Activated CD4-positive, alpha-beta T cell treated with anti-CD3 and anti-CD28 coated beads, Interleukin-2, amount 50 U/mL, for 4 hours (primary cell): ENCODE results near the gene MED12.
A peak's percentile ranks its signal among the peaks of the same experiment; 100 is the strongest.

ENCODE experiments used
- DNase-seq, 2 experiments: peaks; one replicate each; pipeline ENCODE4 v3.0.0-alpha.2; 2020

The MED12 gene

GRCh38 chrX:71107762-71108360 lies 10.5 kb upstream of the MED12 start:
- DNase-seq = no peak

GRCh38 chrX:71109051-71109450 lies 9.3 kb upstream of the MED12 start:
- DNase-seq = no peak

GRCh38 chrX:71111141-71111843 lies 7.1 kb upstream of the MED12 start, which contains the start of gene IL2RG:
Gene IL2RG, minus strand, starts transcription at chrX:71111577. Its CDS starts 38 bp downstream, at chrX:71111539.
- DNase-seq = peak; percentile 62 to 73

- DNase-seq = peak in 1 of 2 experiments; percentile 14
Observed at GRCh38 chrX:71111921-71112431, 6.4 kb upstream of the MED12 start.

- DNase-seq = no peak
Observed at GRCh38 chrX:71117358-71117757, 1.0 kb upstream of the MED12 start.

GRCh38 chrX:71118985-71119535 lies 664 bp downstream of the MED12 start:
- no peak for DNase-seq

GRCh38 chrX:71128166-71128833 lies 9.9 kb downstream of the MED12 start:
- DNase-seq = no peak

DNA sequence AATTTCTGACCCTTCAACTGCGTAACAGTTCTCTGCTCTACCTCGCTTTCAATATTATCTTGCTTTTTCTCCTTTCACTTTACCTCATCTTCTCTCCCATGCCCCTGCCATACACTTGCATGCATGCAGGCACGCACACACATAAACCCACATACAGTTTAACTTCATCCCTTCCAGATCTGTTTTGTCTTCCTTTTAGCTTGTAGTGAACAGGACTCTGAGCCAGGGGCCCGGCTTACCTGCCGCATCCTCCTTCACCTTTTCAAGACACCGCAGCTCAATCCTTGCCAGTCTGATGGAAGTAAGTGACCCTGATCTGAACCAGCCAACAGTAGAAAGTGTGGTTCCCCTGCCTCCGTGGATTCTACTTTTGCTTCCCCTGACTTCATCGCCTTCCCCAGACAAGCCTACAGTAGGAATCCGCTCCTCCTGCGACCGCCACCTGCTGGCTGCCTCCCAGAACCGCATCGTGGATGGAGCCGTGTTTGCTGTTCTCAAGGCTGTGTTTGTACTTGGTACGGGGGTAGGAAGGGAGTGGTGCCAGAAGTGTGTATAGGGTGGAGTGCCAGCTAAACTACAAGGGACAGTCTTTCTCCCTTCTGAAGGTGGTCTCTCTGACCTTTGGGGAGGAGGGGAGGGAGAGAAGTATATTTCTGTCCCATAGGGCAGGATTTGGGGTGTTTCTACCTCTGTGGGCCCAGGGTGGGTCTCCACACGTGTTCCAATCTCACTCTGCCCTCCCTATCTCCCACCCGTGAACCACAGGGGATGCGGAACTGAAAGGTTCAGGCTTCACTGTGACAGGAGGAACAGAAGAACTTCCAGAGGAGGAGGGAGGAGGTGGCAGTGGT lies 10.7 kb downstream of the MED12 start:
- peak; percentile 72 to 73 for DNase-seq

DNA sequence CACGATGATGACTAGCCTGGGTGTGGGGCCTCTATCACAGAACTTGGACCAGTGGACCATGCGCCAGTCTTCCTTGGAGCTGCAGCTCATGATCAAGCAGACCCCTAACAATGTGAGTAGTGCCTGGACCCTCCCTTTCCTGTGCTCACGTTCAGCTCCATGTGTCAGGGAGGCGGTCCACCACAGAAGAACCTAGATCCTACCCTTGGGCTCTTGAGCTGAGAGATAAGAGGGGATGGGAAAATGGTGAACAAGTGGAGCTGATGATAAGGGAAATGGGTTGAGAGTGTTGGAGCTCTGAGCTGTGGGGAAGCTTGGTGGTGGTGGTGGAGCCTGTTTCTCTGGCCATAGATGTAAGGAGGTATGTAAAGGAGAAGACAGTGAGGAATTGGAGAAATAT lies 13.1 kb downstream of the MED12 start:
- DNase-seq = no peak

- no peak for DNase-seq
Observed at GRCh38 chrX:71140440-71140839, 22.0 kb downstream of the MED12 start.

GRCh38 chrX:71143508-71143907 lies 25.1 kb downstream of the MED12 start:
- DNase-seq = no peak

DNA sequence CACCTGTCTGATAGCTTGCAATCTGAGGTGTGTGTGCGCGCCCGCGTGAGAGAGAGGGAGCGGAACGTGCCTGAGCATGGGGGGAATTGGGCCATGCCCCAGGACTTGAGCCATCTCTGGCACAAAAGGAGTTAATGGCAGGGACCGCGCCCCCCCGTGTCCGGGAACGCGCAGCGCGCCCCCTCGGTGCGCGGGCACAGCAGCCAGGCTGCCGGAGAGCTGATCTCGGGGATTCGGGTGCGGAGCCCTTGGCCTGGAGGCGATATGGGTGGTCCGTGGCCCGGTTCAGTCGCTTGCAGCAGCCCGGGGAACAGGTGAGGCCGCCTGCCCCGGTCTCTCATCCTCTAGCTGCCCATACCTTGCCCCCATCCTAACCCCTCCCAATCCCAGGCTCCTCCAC lies 26.3 kb downstream of the MED12 start, which contains the start of gene NLGN3:
Gene NLGN3, plus strand, starts transcription at position 191 of the 400 bp plus-strand sequence. CDS start 2,909 bp downstream, outside the sequence.
- no peak for DNase-seq

GRCh38 chrX:71147496-71148277 lies 29.3 kb downstream of the MED12 start:
- no peak for DNase-seq

- DNase-seq = no peak
Observed at GRCh38 chrX:71148278-71148663, 29.9 kb downstream of the MED12 start.

DNA sequence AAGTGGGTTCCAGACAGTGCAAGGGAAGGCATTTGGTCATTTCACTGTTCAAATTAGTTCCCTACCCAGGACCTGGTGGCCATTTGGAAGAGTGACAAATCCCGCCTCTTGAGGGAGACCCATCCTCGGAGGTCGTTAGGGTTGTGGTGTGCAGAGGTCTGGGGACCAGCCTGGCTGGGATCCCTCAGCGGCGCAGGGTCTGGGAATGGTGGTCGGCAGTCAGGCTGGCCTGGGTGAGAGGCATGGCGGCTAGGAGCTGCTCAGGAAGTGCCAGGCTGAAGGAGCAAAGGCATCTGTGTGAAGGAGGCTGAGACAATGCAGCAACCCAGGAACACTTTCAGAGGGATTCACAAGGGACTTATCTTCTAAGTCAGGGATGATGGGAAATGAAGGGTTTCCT lies 33.0 kb downstream of the MED12 start:
- no peak for DNase-seq

- DNase-seq = no peak
Observed at GRCh38 chrX:71154196-71154595, 35.8 kb downstream of the MED12 start.

DNA sequence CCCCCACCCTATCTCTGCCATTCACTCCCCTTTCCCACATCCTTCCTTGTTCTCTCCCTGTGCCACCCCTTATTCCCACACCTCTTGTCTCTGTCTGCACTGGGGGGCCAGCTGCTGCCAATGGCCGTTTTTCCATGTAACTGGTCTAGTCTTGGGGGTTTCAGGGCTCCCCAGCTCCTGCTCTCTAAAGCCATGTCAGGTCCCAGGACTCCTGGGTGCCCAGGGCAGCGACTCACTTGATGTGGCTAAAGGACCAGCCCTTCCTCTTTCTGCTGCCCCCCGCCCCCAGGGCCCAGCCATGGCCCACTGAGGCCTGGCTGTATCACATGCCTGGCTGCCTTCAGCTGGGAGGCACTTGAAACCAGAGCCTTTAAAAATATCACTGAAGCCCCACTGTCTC lies 36.2 kb downstream of the MED12 start:
- no peak for DNase-seq

GRCh38 chrX:71158603-71159002 lies 40.2 kb downstream of the MED12 start:
- DNase-seq = no peak

DNA sequence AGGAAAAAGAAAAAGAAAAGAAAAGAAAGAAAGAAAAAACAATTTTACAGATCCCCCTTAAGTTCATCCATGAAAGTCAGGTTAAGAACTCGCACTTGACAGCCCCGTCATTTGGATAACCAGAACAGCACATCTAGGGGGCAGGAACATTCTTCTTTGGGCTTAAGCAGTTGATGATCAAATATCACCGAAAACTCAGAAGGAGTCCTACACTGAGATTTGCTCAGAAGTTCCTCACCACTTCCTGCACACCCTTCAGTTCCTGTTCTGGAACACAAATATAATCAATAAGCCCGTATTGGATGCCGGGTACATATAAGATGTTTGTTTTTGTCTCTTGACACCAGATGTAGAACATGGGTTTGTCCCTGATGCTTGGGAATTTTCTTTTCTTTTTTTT lies 40.9 kb downstream of the MED12 start:
- DNase-seq = no peak

GRCh38 chrX:71160475-71160874 lies 42.1 kb downstream of the MED12 start:
- DNase-seq = no peak

DNA sequence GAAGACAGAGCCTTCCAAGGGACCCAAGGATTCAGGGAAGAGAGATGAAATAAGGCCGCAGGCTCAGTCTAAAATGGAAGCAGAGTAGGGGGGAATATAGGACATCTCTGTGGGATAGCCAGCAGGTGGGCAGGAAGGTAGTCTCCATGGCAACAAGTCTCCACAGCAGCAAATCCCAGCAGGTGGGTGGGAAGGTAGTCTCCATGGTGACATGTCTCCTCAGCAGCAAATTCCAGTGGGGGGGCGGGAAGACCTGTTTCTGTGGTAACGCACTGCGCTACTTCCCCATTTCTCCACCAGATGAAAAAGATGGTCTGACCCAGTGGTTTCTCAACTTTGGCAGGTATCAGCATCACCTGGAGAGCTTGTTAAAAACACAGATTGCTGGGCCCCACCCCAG lies 44.6 kb downstream of the MED12 start:
- DNase-seq = no peak

GRCh38 chrX:71164071-71164470 lies 45.7 kb downstream of the MED12 start:
- no peak for DNase-seq
